Kidney (tissue), 22 donors: ENCODE measurements around the gene SLC17A6. TPM values are rescaled to one million over a fixed set of nuclear protein-coding genes. Genes with fewer than 3 reads are reported as not detected.

Experiments
- DNase-seq, 5 donors: peaks; one replicate each; pipeline ENCODE4 v3.0.0-alpha.2; 2013 to 2020
- FAIRE-seq: peaks from 2 replicates; lab custom pipeline; 2012; peaks lifted over from hg19 to GRCh38; lab: Jason Lieb, UNC
- H3K27ac ChIP-seq, 2 donors: one replicate each; pipeline ENCODE4 v1.7.0; 2013; ENCODE audit warnings: low read depth in 2 of 2, low read length in 2 of 2, inconsistent platforms in 1 of 2
- H3K27me3 ChIP-seq: one replicate; pipeline ENCODE4 v1.7.1; 2013; ENCODE audit warnings: low read length, inconsistent platforms; ENCODE audit not compliant: control insufficient read depth, insufficient read depth
- H3K36me3 ChIP-seq, 3 donors: one replicate each; pipeline versions ENCODE4 v1.7.0 to v1.7.1; 2013; ENCODE audit warnings: low read length in 3 of 3, control low read depth in 1 of 3, inconsistent platforms in 1 of 3; ENCODE audit not compliant: insufficient read depth in 3 of 3, control insufficient read depth in 2 of 3
- H3K4me1 ChIP-seq, 3 donors: one replicate each; pipeline versions ENCODE4 v1.7.0 to v1.7.1; 2013; ENCODE audit warnings: low read length in 3 of 3, inconsistent platforms in 1 of 3, low read depth in 1 of 3; ENCODE audit not compliant: control insufficient read depth in 2 of 3, insufficient read depth in 2 of 3
- H3K4me3 ChIP-seq, 3 donors: one replicate each; pipeline versions ENCODE4 v1.7.0 to v1.8.1; 2013; ENCODE audit warnings: low read length in 3 of 3, control low read depth in 1 of 3, inconsistent platforms in 1 of 3
- H3K9ac ChIP-seq, 3 donors: one replicate each; pipeline versions ENCODE4 v1.7.0 to v1.7.1; 2013; ENCODE audit warnings: low read length in 3 of 3, control low read depth in 1 of 3, inconsistent platforms in 1 of 3
- H3K9me3 ChIP-seq, 3 donors: one replicate each; pipeline versions ENCODE4 v1.7.0 to v1.7.1; 2013; ENCODE audit warnings: low read length in 3 of 3, control low read depth in 1 of 3, inconsistent platforms in 1 of 3; ENCODE audit not compliant: control insufficient read depth in 2 of 3, insufficient read depth in 1 of 3
- intact Hi-C: fragments of 100-400 bp; cut with DNase I; formaldehyde crosslinking; loops from one replicate; pipeline ENCODE4 v1.11.1; 2022
- long read RNA-seq, 10 donors: library from polyadenylated mRNA in 1 of 10; unstranded in 1 of 10; transcript quantifications; one replicate each; pipeline ENCODE4 v2.0.0 and lab custom pipeline, GENCODE V29; 2021 to 2026
- polyA plus RNA-seq: library from polyadenylated mRNA; stranded (reverse); fragments of 350-450 nt; fragmentation: Illumina TruSeq; extraction: RNeasy Lipid Tissue Mini Kit (QIAGEN cat#74804); gene quantifications from one replicate; pipeline ENCODE4 v1.2.3, GENCODE V29; 2014; ENCODE audit warnings: low read depth, low replicate concordance; ENCODE audit not compliant: insufficient read depth
- total RNA-seq: library from RNA; stranded (reverse); fragmentation: NEBNext Ultra II Directional; extraction: Animal tissue kit (Norgen Biotek cat#: 25700); gene quantifications from one replicate; pipeline ENCODE4 v1.2.1, GENCODE V29; 2021
- TF ChIP-seq, protein P1 (sequence below): IDR thresholded peaks from 3 replicates; pipeline ENCODE4 v1.5.1; 2012; ENCODE audit warnings: mild to moderate bottlenecking, moderate library complexity, borderline replicate concordance; ENCODE audit not compliant: insufficient read depth; ENCODE audit errors: extremely low read depth
- donor health status: control.
- donor health status: control.
- donor health status: control.
- donor health status: control.
- donor health status: control.
- donor health status: DM: yes; HTN: yes; CAD: no.
- donor health status: Normal renal cell carcinoma (clear cell type).

SLC17A6 gene
- total RNA-seq (not detected), polyA plus RNA-seq (not detected)
- long read RNA-seq, donor 1: 0 reads
- long read RNA-seq, donor 2: 0 reads
- long read RNA-seq, donor 3: 0 reads
- long read RNA-seq, donor 4: 0 reads
- long read RNA-seq, donor 5: 0 reads
- long read RNA-seq, donor 6: 0 reads
- long read RNA-seq, donor 7: 0 reads
- long read RNA-seq, donor 8: 0 reads
- long read RNA-seq, donor 9: 0 reads
- long read RNA-seq, donor 10: 0 reads

DNA sequence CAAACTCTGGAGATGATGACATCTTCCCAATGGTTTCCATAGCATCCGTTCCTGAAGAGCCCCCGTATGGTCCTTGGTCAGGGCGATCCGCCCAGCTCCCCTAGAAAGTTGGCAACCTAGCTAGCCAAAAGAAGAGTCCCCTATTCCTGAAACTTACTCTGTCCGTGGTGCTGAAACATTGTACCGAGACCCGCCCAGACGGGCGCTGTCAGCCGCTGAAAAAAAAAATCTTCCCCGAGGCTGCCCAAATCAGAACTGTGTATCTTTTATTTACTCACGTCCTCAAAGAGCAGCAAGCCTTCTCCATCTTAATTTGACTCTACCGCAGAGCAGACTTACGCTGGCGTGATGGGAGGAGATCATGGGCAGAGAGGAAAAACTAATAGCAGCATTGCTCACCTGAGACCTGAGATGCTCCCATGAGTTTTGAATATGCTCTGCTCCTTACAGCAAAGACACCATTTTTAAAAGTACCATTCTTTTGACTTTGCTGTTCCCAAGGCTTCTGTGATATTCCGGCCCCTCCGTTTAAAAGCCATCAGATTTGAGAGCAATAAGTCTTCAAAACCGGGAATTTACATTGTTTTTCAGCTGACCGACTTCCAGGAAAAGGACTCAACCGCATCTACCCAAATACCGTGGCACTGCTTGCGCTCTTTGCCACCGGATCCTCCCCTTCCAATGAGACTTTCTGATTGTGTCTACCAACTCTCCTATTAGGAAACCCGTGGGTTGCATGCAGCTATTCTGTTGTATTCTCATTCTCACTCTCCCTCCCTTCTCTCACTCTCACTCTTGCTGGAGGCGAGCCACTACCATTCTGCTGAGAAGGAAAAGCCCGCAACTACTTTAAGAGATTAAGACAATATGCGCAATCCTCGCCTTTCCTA, at the start of gene SLC17A6:
Gene SLC17A6, plus strand, starts transcription at position 786 of the 890 bp plus-strand sequence. CDS start 153 bp downstream, outside the sequence.
- FAIRE-seq (no peak), DNase-seq (peak in 4 of 5 donors; percentile 49 to 85 (median 74))
- Histone ChIP-seq H3K27ac (no peak within 1 kb of the TSS), H3K9ac (no peak within 1 kb of the TSS), H3K4me3 (no peak within 1 kb of the TSS), H3K4me1 (no peaks in the 10 kb centered on the region), H3K9me3 (no peaks in the 10 kb centered on the region), H3K27me3 (peaks cover 35% of the 10 kb centered on the region), H3K36me3 (no peaks in the 10 kb centered on the region)
- TF ChIP-seq, protein P1, sequence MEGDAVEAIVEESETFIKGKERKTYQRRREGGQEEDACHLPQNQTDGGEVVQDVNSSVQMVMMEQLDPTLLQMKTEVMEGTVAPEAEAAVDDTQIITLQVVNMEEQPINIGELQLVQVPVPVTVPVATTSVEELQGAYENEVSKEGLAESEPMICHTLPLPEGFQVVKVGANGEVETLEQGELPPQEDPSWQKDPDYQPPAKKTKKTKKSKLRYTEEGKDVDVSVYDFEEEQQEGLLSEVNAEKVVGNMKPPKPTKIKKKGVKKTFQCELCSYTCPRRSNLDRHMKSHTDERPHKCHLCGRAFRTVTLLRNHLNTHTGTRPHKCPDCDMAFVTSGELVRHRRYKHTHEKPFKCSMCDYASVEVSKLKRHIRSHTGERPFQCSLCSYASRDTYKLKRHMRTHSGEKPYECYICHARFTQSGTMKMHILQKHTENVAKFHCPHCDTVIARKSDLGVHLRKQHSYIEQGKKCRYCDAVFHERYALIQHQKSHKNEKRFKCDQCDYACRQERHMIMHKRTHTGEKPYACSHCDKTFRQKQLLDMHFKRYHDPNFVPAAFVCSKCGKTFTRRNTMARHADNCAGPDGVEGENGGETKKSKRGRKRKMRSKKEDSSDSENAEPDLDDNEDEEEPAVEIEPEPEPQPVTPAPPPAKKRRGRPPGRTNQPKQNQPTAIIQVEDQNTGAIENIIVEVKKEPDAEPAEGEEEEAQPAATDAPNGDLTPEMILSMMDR: no peak
- intact Hi-C loops: loop anchor here (10.0 kb wide), 1 partner anchor 447 kb away; no protein-coding TSS in a partner anchor

DNA sequence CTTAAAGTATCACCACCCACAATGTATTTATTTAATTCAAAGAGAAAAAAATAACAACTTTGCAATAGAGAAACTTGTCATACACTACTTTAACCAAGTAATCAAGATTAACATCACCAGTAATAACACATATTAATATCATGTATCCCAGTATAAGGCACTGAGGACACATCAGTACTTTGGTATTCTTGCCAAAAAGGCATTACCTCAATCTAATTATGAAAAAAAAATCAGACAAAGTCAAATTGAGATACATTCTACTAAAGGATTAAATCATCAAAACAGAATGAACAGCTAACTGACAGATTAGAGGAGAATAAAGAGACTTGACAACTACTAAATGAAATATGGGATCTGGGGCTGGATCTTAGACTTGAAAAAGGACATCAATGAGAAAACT, 35.8 kb upstream of the SLC17A6 start:
- intact Hi-C loops: no loop called here

DNA sequence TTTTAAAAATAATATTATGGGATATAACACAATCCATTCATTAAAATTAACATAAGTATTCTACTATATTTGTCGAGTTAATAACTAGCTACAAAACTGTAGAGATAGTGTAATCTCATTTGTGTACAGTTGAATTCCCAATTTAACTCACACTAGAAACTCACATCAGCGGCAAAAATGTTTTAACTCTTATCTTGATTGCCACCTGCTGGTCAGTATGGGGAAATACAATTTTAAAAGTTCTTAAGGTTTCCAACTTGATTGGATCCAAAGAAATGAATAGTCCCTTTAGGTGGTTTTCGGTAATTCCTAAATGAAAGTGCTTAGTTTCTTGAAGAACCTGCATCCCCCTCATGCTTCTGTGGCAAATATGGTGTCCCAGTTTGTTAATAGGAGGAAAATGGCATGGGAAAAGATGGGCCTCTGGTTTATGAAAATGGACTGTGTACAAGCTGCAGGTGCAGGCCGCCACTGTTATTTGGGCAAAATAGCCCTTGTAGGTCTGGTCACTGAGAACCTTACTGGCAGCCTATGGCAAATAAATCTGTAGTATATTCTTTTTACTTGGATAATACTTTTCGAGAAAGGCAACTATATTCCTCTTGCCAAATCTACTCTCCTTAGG, 33.7 kb upstream of the SLC17A6 start:
- FAIRE-seq (peak; percentile 97), DNase-seq (peak in 2 of 5 donors; percentile 17 to 50)
- Histone ChIP-seq H3K9ac (no peak overlapping the region), H3K9me3 (no peaks in the 10 kb centered on the region), H3K27me3 (no peaks in the 10 kb centered on the region), H3K4me1 (no peaks in the 10 kb centered on the region), H3K4me3 (no peak overlapping the region), H3K27ac (no peak overlapping the region), H3K36me3 (no peaks in the 10 kb centered on the region)
- intact Hi-C loops: no loop called here
- TF ChIP-seq, protein P1: peak; percentile 56

More for the DNA sequence above, 35.8 kb upstream of the SLC17A6 start:
- Histone ChIP-seq H3K4me3 (no peak overlapping the region), H3K9ac (no peak overlapping the region), H3K9me3 (no peaks in the 10 kb centered on the region), H3K27me3 (no peaks in the 10 kb centered on the region), H3K36me3 (no peaks in the 10 kb centered on the region), H3K27ac (no peak overlapping the region), H3K4me1 (no peaks in the 10 kb centered on the region)
- DNase-seq (no peak), FAIRE-seq (peak; percentile 53)
- TF ChIP-seq, protein P1: no peak
